H1 (cell line): ENCODE data around the gene SH3PXD2B. TPM values are rescaled to one million over a fixed set of nuclear protein-coding genes. Genes with fewer than 3 reads are reported as not detected.

Source experiments
- CHD7 ChIP-seq: fragments of 300-600 bp; sonication (generic); IDR thresholded peaks from 2 replicates; pipeline ENCODE4 v1.7.1; 2012; ENCODE audit warnings: low read length, moderate library complexity, mild to moderate bottlenecking, inconsistent platforms; ENCODE audit not compliant: insufficient replicate concordance
- EP300 ChIP-seq, 2 experiments: IDR thresholded peaks; 1 replicate in 1 of 2; 2 replicates in 1 of 2; pipeline ENCODE4 v1.6.1; 2011 to 2012; ENCODE audit warnings: low read depth in 2 of 2, low read length in 2 of 2, mild to moderate bottlenecking in 2 of 2, borderline replicate concordance in 1 of 2, inconsistent platforms in 1 of 2, moderate library complexity in 1 of 2
- GTF2F1 ChIP-seq: IDR thresholded peaks from 2 replicates; pipeline ENCODE4 v1.6.1; 2012; ENCODE audit warnings: low read depth, low read length, improper control_type of control experiment, borderline replicate concordance
- NANOG ChIP-seq: IDR thresholded peaks from 2 replicates; pipeline ENCODE4 v1.6.1; 2011; ENCODE audit warnings: low read length, low read depth, mild to moderate bottlenecking, inconsistent platforms; ENCODE audit not compliant: insufficient read depth, poor library complexity, severe bottlenecking
- NRF1 ChIP-seq: IDR thresholded peaks from 2 replicates; pipeline ENCODE4 v1.6.1; 2011; ENCODE audit warnings: mild to moderate bottlenecking, low read depth, low read length, improper control_type of control experiment
- RXRA ChIP-seq: IDR thresholded peaks from 2 replicates; pipeline ENCODE4 v1.6.1; 2011; ENCODE audit warnings: low read depth, mild to moderate bottlenecking, low read length, moderate library complexity; ENCODE audit not compliant: insufficient read depth
- SUZ12 ChIP-seq: fragments of 200-600 bp; sonication (generic); IDR thresholded peaks from 2 replicates; pipeline ENCODE4 v1.6.1; 2012; ENCODE audit warnings: mild to moderate bottlenecking, inconsistent platforms, low read length, moderate library complexity, mixed read lengths
- polyA plus RNA-seq, 7 experiments: library from polyadenylated mRNA; depleted of rRNA in 3 of 7; stranded (reverse) in 5 of 7; unstranded in 2 of 7; fragments of >200 nt in 5 of 7; fragments of 200-250 nt in 2 of 7; gene quantifications; 1 replicate in 5 of 7; 2 replicates in 1 of 7; 4 replicates in 1 of 7; pipeline versions ENCODE4 v1.2.1 to v1.2.3, GENCODE V29; 2011 to 2013; ENCODE audit warnings: missing spikeins in 2 of 7, mixed read lengths in 2 of 7
- total RNA-seq: library from RNA; stranded (reverse); fragmentation: NEBNext Ultra II Directional; extraction: Animal tissue kit (Norgen Biotek cat#: 25700); gene quantifications from 2 replicates; pipeline ENCODE4 v1.2.1, GENCODE V29; 2021
- TF ChIP-seq, protein P1 (sequence below), 3 experiments: IDR thresholded peaks; 1 replicate in 2 of 3; 2 replicates in 1 of 3; pipeline versions ENCODE4 v1.5.1 to v1.6.1; 2011; ENCODE audit warnings: low read length in 3 of 3, mild to moderate bottlenecking in 3 of 3, inconsistent platforms in 2 of 3, low read depth in 1 of 3, moderate library complexity in 1 of 3; ENCODE audit not compliant: insufficient read depth in 1 of 3; ENCODE audit errors: control extremely low read depth in 1 of 3

SH3PXD2B gene
- total and polyA plus RNA-seq, 2 of the 8 experiments (the other 6 are each of a cell fraction or from before 2014, with no cell fraction given) = 32.9 to 72.9 TPM

DNA sequence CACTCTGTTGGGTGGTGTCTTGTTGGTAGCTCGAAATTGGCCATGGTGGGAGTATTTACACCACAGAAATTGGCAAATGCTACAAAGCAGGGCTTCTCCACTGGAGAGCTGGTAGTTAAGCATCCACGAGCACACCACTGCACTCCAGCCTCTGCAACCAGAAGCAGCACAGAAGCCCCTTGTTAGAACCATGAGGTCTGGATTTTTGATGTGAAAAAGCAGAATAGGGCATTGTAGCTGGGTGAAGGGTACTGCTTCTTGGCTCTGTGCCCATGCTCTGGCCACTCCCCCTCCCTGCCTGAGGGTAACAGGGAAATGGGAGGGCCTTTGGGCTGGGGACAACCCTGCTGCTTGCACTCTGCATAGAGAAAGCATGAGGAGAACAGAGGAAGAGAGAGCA lies 89.6 kb downstream of the SH3PXD2B start (continued):
- TF ChIP-seq CHD7 (no peak), EP300 (IDR thresholded peaks at IDR 0.05; ENCODE audit: borderline replicate concordance in 1 of 2, low read depth in 2 of 2, low read length in 2 of 2) (no peak), RXRA (no peak), GTF2F1 (no peak), NRF1 (no peak), SUZ12 (no peak), NANOG (no peak)
- TF ChIP-seq, protein P1, sequence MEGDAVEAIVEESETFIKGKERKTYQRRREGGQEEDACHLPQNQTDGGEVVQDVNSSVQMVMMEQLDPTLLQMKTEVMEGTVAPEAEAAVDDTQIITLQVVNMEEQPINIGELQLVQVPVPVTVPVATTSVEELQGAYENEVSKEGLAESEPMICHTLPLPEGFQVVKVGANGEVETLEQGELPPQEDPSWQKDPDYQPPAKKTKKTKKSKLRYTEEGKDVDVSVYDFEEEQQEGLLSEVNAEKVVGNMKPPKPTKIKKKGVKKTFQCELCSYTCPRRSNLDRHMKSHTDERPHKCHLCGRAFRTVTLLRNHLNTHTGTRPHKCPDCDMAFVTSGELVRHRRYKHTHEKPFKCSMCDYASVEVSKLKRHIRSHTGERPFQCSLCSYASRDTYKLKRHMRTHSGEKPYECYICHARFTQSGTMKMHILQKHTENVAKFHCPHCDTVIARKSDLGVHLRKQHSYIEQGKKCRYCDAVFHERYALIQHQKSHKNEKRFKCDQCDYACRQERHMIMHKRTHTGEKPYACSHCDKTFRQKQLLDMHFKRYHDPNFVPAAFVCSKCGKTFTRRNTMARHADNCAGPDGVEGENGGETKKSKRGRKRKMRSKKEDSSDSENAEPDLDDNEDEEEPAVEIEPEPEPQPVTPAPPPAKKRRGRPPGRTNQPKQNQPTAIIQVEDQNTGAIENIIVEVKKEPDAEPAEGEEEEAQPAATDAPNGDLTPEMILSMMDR (IDR thresholded peaks at IDR 0.05; ENCODE audit: control extremely low read depth in 1 of 3, insufficient read depth in 1 of 3, low read depth in 1 of 3, low read length in 3 of 3) = no peak
